Measurements from ENCODE around the gene CCDC194. TPM values are rescaled to one million over a fixed set of nuclear protein-coding genes. Genes with fewer than 3 reads are reported as not detected.
A peak's percentile ranks its signal among the peaks of the same experiment; 100 is the strongest.

Gene CCDC194
- total RNA-seq, 2 experiments from 2014 or later, result 0.78 to 1.3 TPM

- ATAC-seq, result peak; percentile 99
- Mint-ChIP-seq H3K4me1 (ENCODE audit: low read depth) (peaks cover 17% of the 10 kb centered on the region), H3K4me3 (peak overlapping the region; percentile 81), H3K27ac (no peak overlapping the region), H3K36me3 (ENCODE audit: low read depth) (no peaks in the 10 kb centered on the region), H3K27me3 (peaks cover 5% of the 10 kb centered on the region), H3K9me3 (peaks cover 3% of the 10 kb centered on the region)
- DNase-seq, result peak; percentile 95
- peak; percentile 78 for TF ChIP-seq CTCF (IDR thresholded peaks at IDR 0.05)
- CTCF ChIA-PET, result interaction anchor here (0.5 to 4.0 kb wide), 10 partner anchors 15 to 99 kb away, joined by 3 to 20 read pairs (median 4); partner anchors contain the start of genes ANO8, BST2, MRPL34 and MVB12A
- POLR2A ChIA-PET, result interaction anchor here (0.6 to 2.0 kb wide), 4 partner anchors 11 to 175 kb away, joined by 3 to 12 read pairs (median 3); partner anchors contain the start of gene BST2
- intact Hi-C loops (cut with micrococcal nuclease), result no loop called here
These were observed 3.2 kb downstream of the CCDC194 start for GRCh38 chr19:17390665-17391370.

GRCh38 chr19:17389957-17390664, 3.9 kb downstream of the CCDC194 start:
- Mint-ChIP-seq H3K9me3 (peaks cover 3% of the 10 kb centered on the region), H3K27ac (no peak overlapping the region), H3K36me3 (ENCODE audit: low read depth) (no peaks in the 10 kb centered on the region), H3K4me1 (ENCODE audit: low read depth) (peaks cover 14% of the 10 kb centered on the region), H3K4me3 (peak overlapping the region; percentile 81), H3K27me3 (peaks cover 5% of the 10 kb centered on the region)
- DNase-seq (no peak), ATAC-seq (no peak)
- TF ChIP-seq CTCF (IDR thresholded peaks at IDR 0.05), result no peak
- ChIA-PET POLR2A (interaction anchor here (0.6 kb wide), 2 partner anchors 10 to 35 kb away, joined by 3 to 4 read pairs; no protein-coding TSS in a partner anchor), CTCF (interaction anchor here (0.5 to 4.0 kb wide), 11 partner anchors 15 to 98 kb away, joined by 3 to 20 read pairs (median 4); partner anchors contain the start of genes ABHD8, BST2 and MVB12A)
- intact Hi-C loops (cut with micrococcal nuclease), result loop anchor here (5.0 kb wide), 1 partner anchor 43 kb away; no protein-coding TSS in a partner anchor

- POLR2A ChIA-PET, result interaction anchor here (0.6 to 1.0 kb wide), 4 partner anchors 16 to 127 kb away, joined by 3 to 6 read pairs (median 4); partner anchors contain the start of gene BST2
- Mint-ChIP-seq H3K4me3 (no peak overlapping the region), H3K27ac (no peak overlapping the region), H3K4me1 (ENCODE audit: low read depth) (peaks cover 11% of the 10 kb centered on the region), H3K9me3 (peaks cover 3% of the 10 kb centered on the region), H3K36me3 (ENCODE audit: low read depth) (no peaks in the 10 kb centered on the region), H3K27me3 (peaks cover 5% of the 10 kb centered on the region)
- DNase-seq (no peak), ATAC-seq (no peak)
- intact Hi-C loops (cut with micrococcal nuclease), result loop anchor here (5.0 kb wide), 1 partner anchor 42 kb away; no protein-coding TSS in a partner anchor
- no peak for TF ChIP-seq CTCF (IDR thresholded peaks at IDR 0.05)
- CTCF ChIA-PET, result interaction anchor here (0.7 to 4.0 kb wide), 17 partner anchors 10 to 124 kb away, joined by 3 to 20 read pairs (median 4); partner anchors contain the start of genes ABHD8, BABAM1, DDA1 and MVB12A
These were observed 4.7 kb downstream of the CCDC194 start for GRCh38 chr19:17389288-17389687.

- Mint-ChIP-seq H3K4me1 (ENCODE audit: low read depth) (peaks cover 8% of the 10 kb centered on the region), H3K9me3 (peaks cover 3% of the 10 kb centered on the region), H3K36me3 (ENCODE audit: low read depth) (no peaks in the 10 kb centered on the region), H3K27me3 (peaks cover 5% of the 10 kb centered on the region), H3K27ac (no peak overlapping the region), H3K4me3 (no peak overlapping the region)
- ChIA-PET POLR2A (interaction anchor here (1.2 to 1.3 kb wide), 2 partner anchors 19 to 48 kb away, joined by 4 to 5 read pairs; partner anchors contain the start of genes BST2 and GTPBP3), CTCF (interaction anchor here (0.6 to 4.5 kb wide), 37 partner anchors 8 to 143 kb away, joined by 3 to 25 read pairs (median 5); partner anchors contain the start of genes CCDC194, DDA1, MRPL34 and MVB12A)
- intact Hi-C loops (cut with micrococcal nuclease), result loop anchor here (5.0 kb wide), 1 partner anchor 39 kb away; no protein-coding TSS in a partner anchor
- DNase-seq, result peak; percentile 81
- peak; percentile 58 for ATAC-seq
- TF ChIP-seq CTCF (IDR thresholded peaks at IDR 0.05), result peak; percentile 98
These were observed 8.0 kb downstream of the CCDC194 start for GRCh38 chr19:17385878-17386611.
